Measurements from ENCODE around the gene CLCN3.

DNA sequence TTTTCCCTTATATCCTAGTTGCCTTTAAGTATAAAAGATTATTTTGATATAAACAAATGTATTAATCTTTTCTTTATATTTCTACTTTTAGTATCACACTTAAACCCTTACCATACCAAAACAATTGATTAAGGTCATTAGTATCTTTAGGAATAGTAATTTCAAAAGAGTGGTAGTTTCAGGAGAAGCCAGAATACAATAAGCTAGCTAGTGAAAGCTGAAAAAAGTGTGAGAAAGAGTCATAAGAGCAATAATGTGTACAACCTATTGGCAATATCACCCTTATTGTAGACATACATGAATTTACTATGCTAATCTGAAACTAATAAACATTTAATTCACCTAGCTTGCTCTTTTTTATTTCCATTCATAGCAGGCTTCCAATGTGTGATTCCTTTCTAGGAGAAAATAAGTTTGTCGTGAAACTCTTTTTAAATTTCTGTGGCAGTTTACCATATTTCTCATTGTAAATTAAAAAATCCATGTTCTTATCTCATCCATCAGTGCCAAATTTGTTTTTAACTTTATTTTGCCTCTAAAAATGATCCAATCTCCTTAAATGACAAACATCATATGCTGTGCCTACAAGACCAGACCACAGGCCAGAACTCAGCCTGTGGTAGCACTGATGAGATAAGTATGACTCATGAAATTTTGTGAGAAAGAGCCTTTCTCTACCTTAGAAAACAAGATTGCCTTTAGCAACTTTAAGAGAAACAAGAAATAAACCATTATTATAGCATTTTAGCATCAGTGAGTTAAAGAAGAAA, 16.1 kb upstream of the CLCN3 start:
- TF ChIP-seq STAT3 (IDR thresholded peaks at IDR 0.05; ENCODE audit: low read depth, low read length) (no peak), SP1 (IDR thresholded peaks at IDR 0.05; ENCODE audit: low read depth, low read length) (no peak)
- TF ChIP-seq, protein P1, sequence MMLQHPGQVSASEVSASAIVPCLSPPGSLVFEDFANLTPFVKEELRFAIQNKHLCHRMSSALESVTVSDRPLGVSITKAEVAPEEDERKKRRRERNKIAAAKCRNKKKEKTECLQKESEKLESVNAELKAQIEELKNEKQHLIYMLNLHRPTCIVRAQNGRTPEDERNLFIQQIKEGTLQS (IDR thresholded peaks at IDR 0.05; ENCODE audit: borderline replicate concordance, extremely low read depth, low read depth, low read length): no peak
